Smooth muscle cell (in vitro differentiated cells): Measurements from ENCODE around the gene MAN1A1. TPM values are rescaled to one million over a fixed set of nuclear protein-coding genes. Genes with fewer than 3 reads are reported as not detected.

Experiments used
- DNase-seq: peaks from one replicate; lab custom pipeline; 2025; ENCODE audit not compliant: unreplicated experiment; lab: John Stamatoyannopoulos, UW
- H2AFZ ChIP-seq: fragments of 200-600 bp; sonication (generic); 2 replicates; pipeline ENCODE4 v1.6.0; 2016; ENCODE audit warnings: antibody characterized with exemption, low read depth, mild to moderate bottlenecking
- H3F3A ChIP-seq: fragments of 200-600 bp; sonication (generic); 2 replicates; pipeline ENCODE4 v1.6.0; 2017; ENCODE audit warnings: antibody characterized with exemption, low read depth
- H3K27ac ChIP-seq: fragments of 200-600 bp; sonication (generic); 2 replicates; pipeline ENCODE4 v1.5.1; 2016; ENCODE audit warnings: low read depth, mild to moderate bottlenecking
- H3K27me3 ChIP-seq: fragments of 200-600 bp; sonication (generic); 2 replicates; pipeline ENCODE4 v1.6.1; 2016; ENCODE audit warnings: low read depth, mild to moderate bottlenecking
- H3K36me3 ChIP-seq: fragments of 200-600 bp; sonication (generic); 2 replicates; pipeline ENCODE4 v1.5.1; 2016; ENCODE audit warnings: low read depth
- H3K4me1 ChIP-seq: fragments of 200-600 bp; sonication (generic); 2 replicates; pipeline ENCODE4 v1.5.1; 2016; ENCODE audit warnings: low read depth
- H3K4me2 ChIP-seq: fragments of 200-600 bp; sonication (generic); 2 replicates; pipeline ENCODE4 v1.6.0; 2016; ENCODE audit warnings: mild to moderate bottlenecking
- H3K4me3 ChIP-seq: fragments of 200-600 bp; sonication (generic); 2 replicates; pipeline ENCODE4 v1.5.1; 2016; ENCODE audit warnings: mild to moderate bottlenecking
- H3K79me2 ChIP-seq: fragments of 200-600 bp; sonication (generic); 2 replicates; pipeline ENCODE4 v1.6.0; 2016; ENCODE audit warnings: low read depth, mild to moderate bottlenecking
- H3K9ac ChIP-seq: fragments of 200-600 bp; sonication (generic); 2 replicates; pipeline ENCODE4 v1.6.0; 2016; ENCODE audit warnings: low read depth
- H3K9me3 ChIP-seq: fragments of 200-600 bp; sonication (generic); replicated peaks from 2 replicates; pipeline ENCODE4 v1.5.1; 2016; ENCODE audit warnings: low read depth
- H4K20me1 ChIP-seq: fragments of 200-600 bp; sonication (generic); 2 replicates; pipeline ENCODE4 v1.6.0; 2016; ENCODE audit warnings: low read depth
- WGBS: methylation state at CpG from one replicate; pipeline ENCODE4 v1.1.7; 2016; ENCODE audit warnings: low lambda C conversion rate; 5-methylcytosine and 5-hydroxymethylcytosine counted together
- polyA plus RNA-seq: library from polyadenylated mRNA; unstranded; fragments of >200 nt; fragmentation: Nextera tagmentation; extraction: Ambion mirVana; gene quantifications from 2 replicates; pipeline ENCODE4 v1.2.1, GENCODE V29; 2016
- total RNA-seq: library from RNA; depleted of rRNA; stranded (reverse); fragments of >200 nt; gene quantifications from 2 replicates; pipeline ENCODE4 v1.2.3, GENCODE V29; 2014
- TF ChIP-seq, protein P1 (sequence below): fragments of 200-600 bp; sonication (generic); IDR thresholded peaks from 2 replicates; pipeline ENCODE4 v1.5.1; 2017; ENCODE audit warnings: borderline replicate concordance, mild to moderate bottlenecking, antibody characterized with exemption; ENCODE audit not compliant: insufficient read depth, poor library complexity, severe bottlenecking

Gene MAN1A1
- total and polyA plus RNA-seq, 2 experiments from 2014 or later = 57.1 to 127 TPM

DNA sequence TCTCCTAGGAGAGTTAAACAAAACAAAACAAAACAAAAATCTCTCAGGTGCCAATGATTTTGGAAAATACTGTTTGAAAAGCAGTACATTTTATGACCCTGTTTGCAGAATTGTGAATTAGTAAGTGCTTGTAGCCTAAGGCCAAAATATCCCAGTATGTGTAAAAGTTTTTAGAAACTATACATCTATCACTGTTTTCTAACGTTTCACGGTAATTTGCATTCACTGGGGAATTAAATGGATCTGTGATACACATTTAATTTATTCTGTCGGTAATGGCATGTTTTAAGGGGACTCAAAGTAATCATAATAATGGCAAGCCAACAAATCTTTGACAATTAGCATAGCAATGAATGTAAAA is 175.5 kb downstream of the MAN1A1 start:
- WGBS = 91% methylated on average over 3 of the region's 3 CpGs

GRCh38 chr6:119173249-119174084 is 176.1 kb downstream of the MAN1A1 start:
- Histone ChIP-seq H3K4me3 (no peak overlapping the region), H3K27ac (no peak overlapping the region), H3K9me3 (no peaks in the 10 kb centered on the region), H3K79me2 (no peaks in the 10 kb centered on the region), H3K36me3 (no peaks in the 10 kb centered on the region), H3K4me2 (no peak overlapping the region), H3F3A (no peaks in the 10 kb centered on the region), H3K27me3 (no peaks in the 10 kb centered on the region), H2AFZ (no peak overlapping the region), H3K9ac (no peak overlapping the region), H3K4me1 (no peaks in the 10 kb centered on the region), H4K20me1 (no peaks in the 10 kb centered on the region)
- WGBS = 78% methylated on average over 6 of the region's 6 CpGs
- TF ChIP-seq, protein P1, sequence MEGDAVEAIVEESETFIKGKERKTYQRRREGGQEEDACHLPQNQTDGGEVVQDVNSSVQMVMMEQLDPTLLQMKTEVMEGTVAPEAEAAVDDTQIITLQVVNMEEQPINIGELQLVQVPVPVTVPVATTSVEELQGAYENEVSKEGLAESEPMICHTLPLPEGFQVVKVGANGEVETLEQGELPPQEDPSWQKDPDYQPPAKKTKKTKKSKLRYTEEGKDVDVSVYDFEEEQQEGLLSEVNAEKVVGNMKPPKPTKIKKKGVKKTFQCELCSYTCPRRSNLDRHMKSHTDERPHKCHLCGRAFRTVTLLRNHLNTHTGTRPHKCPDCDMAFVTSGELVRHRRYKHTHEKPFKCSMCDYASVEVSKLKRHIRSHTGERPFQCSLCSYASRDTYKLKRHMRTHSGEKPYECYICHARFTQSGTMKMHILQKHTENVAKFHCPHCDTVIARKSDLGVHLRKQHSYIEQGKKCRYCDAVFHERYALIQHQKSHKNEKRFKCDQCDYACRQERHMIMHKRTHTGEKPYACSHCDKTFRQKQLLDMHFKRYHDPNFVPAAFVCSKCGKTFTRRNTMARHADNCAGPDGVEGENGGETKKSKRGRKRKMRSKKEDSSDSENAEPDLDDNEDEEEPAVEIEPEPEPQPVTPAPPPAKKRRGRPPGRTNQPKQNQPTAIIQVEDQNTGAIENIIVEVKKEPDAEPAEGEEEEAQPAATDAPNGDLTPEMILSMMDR = no peak
- no peak for DNase-seq

More for the DNA sequence above, 175.5 kb downstream of the MAN1A1 start:
- DNase-seq = no peak
- H4K20me1 ChIP-seq = no peaks in the 10 kb centered on the region
- no peak overlapping the region for H3K4me2 ChIP-seq
- H3K4me1 ChIP-seq = no peaks in the 10 kb centered on the region
- H3K36me3 ChIP-seq = no peaks in the 10 kb centered on the region
- H3K27ac ChIP-seq = no peak overlapping the region
- H2AFZ ChIP-seq = no peak overlapping the region
- H3K9me3 ChIP-seq = no peaks in the 10 kb centered on the region
- H3K27me3 ChIP-seq = no peaks in the 10 kb centered on the region
- H3K4me3 ChIP-seq = no peak overlapping the region
- TF ChIP-seq, protein P1 = no peak
- no peak overlapping the region for H3K9ac ChIP-seq
- no peaks in the 10 kb centered on the region for H3K79me2 ChIP-seq
- no peaks in the 10 kb centered on the region for H3F3A ChIP-seq

GRCh38 chr6:119172824-119173223 is 176.7 kb downstream of the MAN1A1 start:
- no peaks in the 10 kb centered on the region for H3K4me1 ChIP-seq
- WGBS = 88% methylated on average over 2 of the region's 2 CpGs
- no peak overlapping the region for H3K4me3 ChIP-seq
- no peaks in the 10 kb centered on the region for H4K20me1 ChIP-seq
- H3K27ac ChIP-seq = no peak overlapping the region
- no peak overlapping the region for H3K4me2 ChIP-seq
- TF ChIP-seq, protein P1 = no peak
- H3K9ac ChIP-seq = no peak overlapping the region
- H3K36me3 ChIP-seq = no peaks in the 10 kb centered on the region
- no peak overlapping the region for H2AFZ ChIP-seq
- H3K27me3 ChIP-seq = no peaks in the 10 kb centered on the region
- DNase-seq = no peak
- H3K9me3 ChIP-seq = no peaks in the 10 kb centered on the region
- H3F3A ChIP-seq = no peaks in the 10 kb centered on the region
- H3K79me2 ChIP-seq = no peaks in the 10 kb centered on the region
